Measurements from ENCODE around the gene STARD3NL. TPM values are rescaled to one million over a fixed set of nuclear protein-coding genes. Genes with fewer than 3 reads are reported as not detected.

Gene STARD3NL
- total and polyA plus RNA-seq, 2 of the 4 experiments (the other 2 are of a cell fraction) = 51.6 to 69.7 TPM

- dilution Hi-C loops (cut with HindIII; ENCODE audit: low sequenced_read_pairs, unreplicated experiment) = no loop called here
- H3K27ac ChIP-seq (ENCODE audit: insufficient read depth, low read length) = no peak overlapping the region
- H3K4ac ChIP-seq (ENCODE audit: low read depth, low read length) = no peak overlapping the region
- H4K5ac ChIP-seq (ENCODE audit: low read depth, low read length) = no peak overlapping the region
- BruUV-seq (replicated peaks) = no TSS peak
- intact Hi-C loops (cut with micrococcal nuclease) = no loop called here
- no peak overlapping the region for H3K14ac ChIP-seq (replicated peaks; ENCODE audit: low read depth, low read length)
- H3K4me3 ChIP-seq (ENCODE audit: insufficient read depth, low read depth, low read length) = no peak overlapping the region
- H3K56ac ChIP-seq (ENCODE audit: extremely low read depth, insufficient read depth, low read length) = no peak overlapping the region
- no peaks in the 10 kb centered on the region for H3K9me3 ChIP-seq (ENCODE audit: control insufficient read depth, insufficient read depth, low read length)
- no peak overlapping the region for H4K91ac ChIP-seq (ENCODE audit: insufficient read depth, low read depth, low read length)
- H3K18ac ChIP-seq (ENCODE audit: low read depth, low read length) = no peak overlapping the region
- H2AK9ac ChIP-seq (replicated peaks; ENCODE audit: low read depth, low read length, poor library complexity) = no peak overlapping the region
- peaks cover 30% of the 10 kb centered on the region for H4K20me1 ChIP-seq (ENCODE audit: insufficient read depth, low read length)
- peaks cover 8% of the 10 kb centered on the region for H3K9me1 ChIP-seq (ENCODE audit: insufficient read depth, low read length)
- no peak overlapping the region for H2BK120ac ChIP-seq (ENCODE audit: low read depth, low read length)
- no peak overlapping the region for H4K8ac ChIP-seq (ENCODE audit: low read depth in 2 of 2, low read length in 2 of 2)
- peaks cover 15 to 55% of the 10 kb centered on the region in 2 experiments for H3K79me1 ChIP-seq (ENCODE audit: low read depth in 1 of 2, low read length in 2 of 2)
- no peak overlapping the region for H2AFZ ChIP-seq (replicated peaks; ENCODE audit: low read length, poor library complexity)
- DNase-seq (peak; percentile 33), ATAC-seq (ENCODE audit: low read depth) (peak; percentile 48)
- peak overlapping the region; percentile 36; the same call in 1 of the 2 replicates for H3K4me2 ChIP-seq (ENCODE audit: low read depth, low read length)
- H3K27me3 ChIP-seq (ENCODE audit: control insufficient read depth, insufficient read depth, low read length) = no peaks in the 10 kb centered on the region
- no CpG with 5 or more reads among the region's 4 CpGs for WGBS, 2 experiments (ENCODE audit: extremely low coverage in 2 of 2, insufficient read length in 1 of 2)
- H3K36me3 ChIP-seq (ENCODE audit: control insufficient read depth, insufficient read depth, low read length) = 0 out of 2 replicates have a peak, but pooled peaks cover 2% of the 10 kb centered on the region
- H3K23ac ChIP-seq (ENCODE audit: low read depth, low read length) = no peak overlapping the region
- H3K9ac ChIP-seq (ENCODE audit: low read depth, low read length) = no peak overlapping the region
- H2BK15ac ChIP-seq (ENCODE audit: low read depth, low read length) = no peak overlapping the region
- in situ Hi-C loops (cut with MboI; ENCODE audit: low sequenced_read_pairs) = no loop called here
- TF ChIP-seq BHLHE40 (IDR thresholded peaks at IDR 0.05; ENCODE audit: low read depth, low read length) (no peak), USF2 (IDR thresholded peaks at IDR 0.05; ENCODE audit: low read depth, low read length) (no peak), NFE2L2 (IDR thresholded peaks at IDR 0.05; ENCODE audit: low read depth, low read length) (no peak)
- H2BK20ac ChIP-seq (ENCODE audit: low read depth, low read length) = no peak overlapping the region
- CTCF ChIA-PET = no interaction called here
- peaks cover 7% of the 10 kb centered on the region for H3K4me1 ChIP-seq (ENCODE audit: control insufficient read depth, insufficient read depth, low read length)
- POLR2A ChIA-PET (ENCODE audit: unreplicated experiment) = no interaction called here
- no peak overlapping the region for H2AK5ac ChIP-seq (ENCODE audit: low read depth, low read length)
- H2BK5ac ChIP-seq (ENCODE audit: low read depth, low read length, poor library complexity, severe bottlenecking) = no peak overlapping the region
These were observed 11.3 kb downstream of the STARD3NL start for GRCh38 chr7:38189231-38189938.

All from IMR-90 (cell line).